Measurements from ENCODE around the gene FOXRED1.
"Not testable (repeated sequence)": the region's sequence is repeated elsewhere in the genome, so short reads cannot be mapped to it uniquely, and the experiment has no call there.

FOXRED1 gene

GRCh38 chr11:126268708-126269579 is at the start of gene FOXRED1, which contains the start of gene SRPRA:
Gene FOXRED1 (plus strand): TSS chr11:126269154. CDS start chr11:126269207, 53 bp downstream.
Gene SRPRA (minus strand): TSS chr11:126268895. CDS start chr11:126268804, 91 bp downstream.
- DNase-seq (ENCODE audit: extremely low read depth in 1 of 2, low read depth in 1 of 2) = peak; percentile 99 to 100

GRCh38 chr11:126219547-126219946 is 49.4 kb upstream of the FOXRED1 start:
- no peak for DNase-seq (ENCODE audit: extremely low read depth in 1 of 2, low read depth in 1 of 2)

- no peak for DNase-seq (ENCODE audit: extremely low read depth in 1 of 2, low read depth in 1 of 2)
Observed at GRCh38 chr11:126224647-126225294, 44.2 kb upstream of the FOXRED1 start.

- no peak for DNase-seq (ENCODE audit: extremely low read depth in 1 of 2, low read depth in 1 of 2)
Observed at GRCh38 chr11:126225295-126225665, 43.7 kb upstream of the FOXRED1 start.

- DNase-seq (ENCODE audit: extremely low read depth in 1 of 2, low read depth in 1 of 2) = no peak
Observed at GRCh38 chr11:126226334-126227084, 42.4 kb upstream of the FOXRED1 start.

GRCh38 chr11:126229858-126230540 is 39.0 kb upstream of the FOXRED1 start:
- no peak for DNase-seq (ENCODE audit: extremely low read depth in 1 of 2, low read depth in 1 of 2)

GRCh38 chr11:126231725-126232459 is 37.1 kb upstream of the FOXRED1 start:
- no peak for DNase-seq (ENCODE audit: extremely low read depth in 1 of 2, low read depth in 1 of 2)

- no peak for DNase-seq (ENCODE audit: extremely low read depth in 1 of 2, low read depth in 1 of 2)
Observed at GRCh38 chr11:126232683-126233082, 36.3 kb upstream of the FOXRED1 start.

GRCh38 chr11:126233391-126233790 is 35.6 kb upstream of the FOXRED1 start:
- no peak for DNase-seq (ENCODE audit: extremely low read depth in 1 of 2, low read depth in 1 of 2)

GRCh38 chr11:126246636-126247035 is 22.3 kb upstream of the FOXRED1 start:
- DNase-seq (ENCODE audit: extremely low read depth in 1 of 2, low read depth in 1 of 2) = no peak

- DNase-seq (ENCODE audit: extremely low read depth in 1 of 2, low read depth in 1 of 2) = no peak
Observed at GRCh38 chr11:126253265-126253664, 15.7 kb upstream of the FOXRED1 start.

GRCh38 chr11:126254819-126255218 is 14.1 kb upstream of the FOXRED1 start:
- DNase-seq (ENCODE audit: extremely low read depth in 1 of 2, low read depth in 1 of 2) = no peak

GRCh38 chr11:126255507-126255906 is 13.4 kb upstream of the FOXRED1 start:
- DNase-seq (ENCODE audit: extremely low read depth in 1 of 2, low read depth in 1 of 2) = not testable (repeated sequence)

GRCh38 chr11:126256216-126256615 is 12.7 kb upstream of the FOXRED1 start:
- no peak for DNase-seq (ENCODE audit: extremely low read depth in 1 of 2, low read depth in 1 of 2)

- DNase-seq (ENCODE audit: extremely low read depth in 1 of 2, low read depth in 1 of 2) = no peak
Observed at GRCh38 chr11:126257144-126257543, 11.8 kb upstream of the FOXRED1 start.

- no peak for DNase-seq (ENCODE audit: extremely low read depth in 1 of 2, low read depth in 1 of 2)
Observed at GRCh38 chr11:126257764-126258163, 11.2 kb upstream of the FOXRED1 start.

- no peak for DNase-seq (ENCODE audit: extremely low read depth in 1 of 2, low read depth in 1 of 2)
Observed at GRCh38 chr11:126262216-126262615, 6.7 kb upstream of the FOXRED1 start.

GRCh38 chr11:126263489-126263888 is 5.5 kb upstream of the FOXRED1 start:
- no peak for DNase-seq (ENCODE audit: extremely low read depth in 1 of 2, low read depth in 1 of 2)

- DNase-seq (ENCODE audit: extremely low read depth in 1 of 2, low read depth in 1 of 2) = no peak
Observed at GRCh38 chr11:126265811-126266210, 3.1 kb upstream of the FOXRED1 start.

GRCh38 chr11:126267650-126268049 is 1.3 kb upstream of the FOXRED1 start:
- no peak for DNase-seq (ENCODE audit: extremely low read depth in 1 of 2, low read depth in 1 of 2)

Data from stimulated activated CD8-positive, alpha-beta memory T cell treated with anti-CD3 and anti-CD28 coated beads, Interleukin-7, amount 100 ng/mL, for 48 hours (primary cell).